OCI-LY7 (cell line): Measurements from ENCODE around the gene MTERF1.

ENCODE experiments used
- CTCF ChIP-seq: fragments of 200-600 bp; sonication (generic); conservative IDR thresholded peaks from 2 replicates; pipeline ENCODE4 v1.5.1; 2014; ENCODE audit warnings: mild to moderate bottlenecking, antibody characterized with exemption, low read length, moderate library complexity, mixed read lengths
- EZH2phosphoT487 ChIP-seq: fragments of 200-600 bp; sonication (generic); IDR thresholded peaks from 2 replicates; pipeline ENCODE4 v1.6.1; 2018; ENCODE audit warnings: low read depth, borderline replicate concordance, mild to moderate bottlenecking, mixed run types, antibody characterized with exemption, low read length, moderate library complexity, mixed read lengths

- TF ChIP-seq CTCF (peak; percentile 47; the same call in 1 of the 2 replicates), EZH2phosphoT487 (no peak)
These were observed 3.9 kb downstream of the MTERF1 start for GRCh38 chr7:91876391-91877133.
